ENCODE measurements around the gene PPP2R1B.

PPP2R1B gene

GRCh38 chr11:111749646-111750045, 16.5 kb downstream of the PPP2R1B start:
- no peak for DNase-seq (ENCODE audit: low read depth in 2 of 2, low spot score in 1 of 2)

- no peak for DNase-seq (ENCODE audit: low read depth in 2 of 2, low spot score in 1 of 2)
These were observed 18.0 kb downstream of the PPP2R1B start for GRCh38 chr11:111748035-111748804.

- DNase-seq (ENCODE audit: low read depth in 2 of 2, low spot score in 1 of 2) = no peak
These were observed 20.3 kb downstream of the PPP2R1B start for GRCh38 chr11:111745719-111746504.

GRCh38 chr11:111743700-111744099, 22.5 kb downstream of the PPP2R1B start:
- DNase-seq (ENCODE audit: low read depth in 2 of 2, low spot score in 1 of 2) = no peak

GRCh38 chr11:111741751-111742150, 24.4 kb downstream of the PPP2R1B start:
- DNase-seq (ENCODE audit: low read depth in 2 of 2, low spot score in 1 of 2) = no peak

- no peak for DNase-seq (ENCODE audit: low read depth in 2 of 2, low spot score in 1 of 2)
These were observed 26.9 kb downstream of the PPP2R1B start for GRCh38 chr11:111739299-111739698.

- no peak for DNase-seq (ENCODE audit: low read depth in 2 of 2, low spot score in 1 of 2)
These were observed 28.6 kb downstream of the PPP2R1B start for GRCh38 chr11:111737444-111738210.

- DNase-seq (ENCODE audit: low read depth in 2 of 2, low spot score in 1 of 2) = no peak
These were observed 29.4 kb downstream of the PPP2R1B start for GRCh38 chr11:111736621-111737443.

- DNase-seq (ENCODE audit: low read depth in 2 of 2, low spot score in 1 of 2) = no peak
These were observed 30.0 kb downstream of the PPP2R1B start for GRCh38 chr11:111736181-111736590.

- no peak for DNase-seq (ENCODE audit: low read depth in 2 of 2, low spot score in 1 of 2)
These were observed 30.7 kb downstream of the PPP2R1B start for GRCh38 chr11:111735262-111736116.

- no peak for DNase-seq (ENCODE audit: low read depth in 2 of 2, low spot score in 1 of 2)
These were observed 31.3 kb downstream of the PPP2R1B start for GRCh38 chr11:111734954-111735261.

- no peak for DNase-seq (ENCODE audit: low read depth in 2 of 2, low spot score in 1 of 2)
These were observed 31.9 kb downstream of the PPP2R1B start for GRCh38 chr11:111734101-111734953.

- no peak for DNase-seq (ENCODE audit: low read depth in 2 of 2, low spot score in 1 of 2)
These were observed 32.5 kb downstream of the PPP2R1B start for GRCh38 chr11:111733611-111734088.

- DNase-seq (ENCODE audit: low read depth in 2 of 2, low spot score in 1 of 2) = no peak
These were observed 33.2 kb downstream of the PPP2R1B start for GRCh38 chr11:111733016-111733415.

- no peak for DNase-seq (ENCODE audit: low read depth in 2 of 2, low spot score in 1 of 2)
These were observed 34.4 kb downstream of the PPP2R1B start for GRCh38 chr11:111731821-111732220.

- no peak for DNase-seq (ENCODE audit: low read depth in 2 of 2, low spot score in 1 of 2)
These were observed 35.2 kb downstream of the PPP2R1B start for GRCh38 chr11:111730871-111731591.

GRCh38 chr11:111729831-111730311, 36.3 kb downstream of the PPP2R1B start:
- no peak for DNase-seq (ENCODE audit: low read depth in 2 of 2, low spot score in 1 of 2)

All from stimulated activated CD8-positive, alpha-beta memory T cell treated with anti-CD3 and anti-CD28 coated beads, Interleukin-4, amount 100 ng/mL, for 1 hour (primary cell).